ENCODE measurements around the gene ZBTB20. TPM values are rescaled to one million over a fixed set of nuclear protein-coding genes. Genes with fewer than 3 reads are reported as not detected.

Gene ZBTB20
- total RNA-seq, 4 donors from 2014 or later, result 4.1 to 41.8 (median 11.6) TPM

DNA sequence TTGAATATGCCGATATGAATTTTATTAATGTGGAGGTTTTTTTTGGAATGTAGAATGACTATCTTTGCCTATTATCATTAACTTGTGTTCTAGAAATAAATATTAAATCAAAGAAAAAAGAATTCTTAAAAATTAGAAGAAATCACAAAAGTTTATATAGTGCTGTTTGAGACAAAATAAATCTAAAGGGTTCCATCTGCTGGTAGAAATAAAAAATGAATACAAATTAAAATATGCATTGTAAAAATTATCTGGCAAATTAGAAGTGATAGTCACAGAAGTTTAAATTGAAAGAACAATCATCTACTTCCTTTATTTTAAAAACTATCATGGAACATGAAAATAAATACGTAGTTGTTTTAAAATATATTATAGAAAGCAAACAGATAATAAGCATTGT is 22.7 kb upstream of the ZBTB20 start:
- no peaks in the 10 kb centered on the region for H3K27me3 ChIP-seq
- no peak for DNase-seq
- H3K4me3 ChIP-seq, result no peak overlapping the region
- intact Hi-C loops (cut with DNase I), result no loop called here
- H3K4me1 ChIP-seq, result no peaks in the 10 kb centered on the region
- H3K27ac ChIP-seq, result no peak overlapping the region
- no peaks in the 10 kb centered on the region for H3K36me3 ChIP-seq
- no peak for TF ChIP-seq POLR2A (IDR thresholded peaks at IDR 0.05)
- TF ChIP-seq, protein P1, sequence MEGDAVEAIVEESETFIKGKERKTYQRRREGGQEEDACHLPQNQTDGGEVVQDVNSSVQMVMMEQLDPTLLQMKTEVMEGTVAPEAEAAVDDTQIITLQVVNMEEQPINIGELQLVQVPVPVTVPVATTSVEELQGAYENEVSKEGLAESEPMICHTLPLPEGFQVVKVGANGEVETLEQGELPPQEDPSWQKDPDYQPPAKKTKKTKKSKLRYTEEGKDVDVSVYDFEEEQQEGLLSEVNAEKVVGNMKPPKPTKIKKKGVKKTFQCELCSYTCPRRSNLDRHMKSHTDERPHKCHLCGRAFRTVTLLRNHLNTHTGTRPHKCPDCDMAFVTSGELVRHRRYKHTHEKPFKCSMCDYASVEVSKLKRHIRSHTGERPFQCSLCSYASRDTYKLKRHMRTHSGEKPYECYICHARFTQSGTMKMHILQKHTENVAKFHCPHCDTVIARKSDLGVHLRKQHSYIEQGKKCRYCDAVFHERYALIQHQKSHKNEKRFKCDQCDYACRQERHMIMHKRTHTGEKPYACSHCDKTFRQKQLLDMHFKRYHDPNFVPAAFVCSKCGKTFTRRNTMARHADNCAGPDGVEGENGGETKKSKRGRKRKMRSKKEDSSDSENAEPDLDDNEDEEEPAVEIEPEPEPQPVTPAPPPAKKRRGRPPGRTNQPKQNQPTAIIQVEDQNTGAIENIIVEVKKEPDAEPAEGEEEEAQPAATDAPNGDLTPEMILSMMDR (IDR thresholded peaks at IDR 0.05), result peak in 3 of 6 experiments; percentile 12 to 36 (median 31)
- 68 to 69% methylated on average over 2 of the region's 2 CpGs for WGBS, 2 donors
- no peaks in the 10 kb centered on the region for H3K9me3 ChIP-seq

DNA sequence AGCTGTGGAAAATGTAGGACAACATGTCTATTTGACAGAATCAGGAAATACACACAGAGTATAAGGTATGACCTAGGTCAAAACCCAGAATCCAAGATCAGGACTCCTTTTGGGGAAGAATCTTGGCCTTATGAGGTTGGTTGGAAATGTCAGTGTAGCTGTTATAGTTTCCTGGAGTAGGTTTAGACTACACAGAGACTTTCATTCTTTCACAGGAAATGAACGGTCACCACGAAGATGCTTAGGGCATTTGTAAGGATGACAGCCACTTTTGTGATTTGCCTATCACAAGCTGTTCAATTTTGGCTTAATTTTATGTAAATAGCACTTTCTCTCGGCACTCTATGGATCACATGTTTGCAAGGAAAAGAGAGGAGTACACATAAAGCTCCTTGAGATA is 18.6 kb upstream of the ZBTB20 start:
- Histone ChIP-seq H3K36me3 (no peaks in the 10 kb centered on the region), H3K27me3 (no peaks in the 10 kb centered on the region), H3K4me1 (no peaks in the 10 kb centered on the region), H3K9me3 (no peaks in the 10 kb centered on the region), H3K27ac (no peak overlapping the region), H3K4me3 (no peak overlapping the region)
- intact Hi-C loops (cut with DNase I), result no loop called here
- DNase-seq, result no peak
- TF ChIP-seq, protein P1 (IDR thresholded peaks at IDR 0.05), result no peak
- TF ChIP-seq POLR2A (IDR thresholded peaks at IDR 0.05), result no peak
- WGBS, 2 donors, result 68 to 81% methylated on average over 3 of the region's 3 CpGs

DNA sequence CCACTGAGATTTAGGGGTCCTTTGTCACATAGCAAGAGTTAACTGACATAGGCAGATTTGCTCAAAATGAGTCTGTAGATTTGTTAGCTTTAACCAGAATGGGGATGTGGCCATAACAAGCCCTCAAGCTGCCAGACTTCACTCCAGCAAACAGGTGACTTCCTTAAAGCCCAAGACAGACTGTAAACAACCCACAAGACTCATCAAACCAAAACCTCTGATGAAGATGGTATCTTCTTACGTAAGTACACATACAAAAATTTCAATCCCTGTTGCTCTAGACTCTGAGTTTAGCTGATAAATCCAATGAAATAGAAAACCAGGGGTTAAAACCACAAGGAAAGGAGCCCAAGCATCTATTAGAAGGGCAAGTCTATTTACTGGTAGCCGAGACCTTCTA is 18.2 kb upstream of the ZBTB20 start:
- Histone ChIP-seq H3K27ac (no peak overlapping the region), H3K4me1 (no peaks in the 10 kb centered on the region), H3K36me3 (no peaks in the 10 kb centered on the region), H3K27me3 (no peaks in the 10 kb centered on the region), H3K4me3 (no peak overlapping the region), H3K9me3 (no peaks in the 10 kb centered on the region)
- WGBS, 2 donors, result 90 to 100% methylated on average over 2 of the region's 2 CpGs
- intact Hi-C loops (cut with DNase I), result no loop called here
- no peak for DNase-seq
- TF ChIP-seq, protein P1 (IDR thresholded peaks at IDR 0.05), result no peak
- no peak for TF ChIP-seq POLR2A (IDR thresholded peaks at IDR 0.05)

DNA sequence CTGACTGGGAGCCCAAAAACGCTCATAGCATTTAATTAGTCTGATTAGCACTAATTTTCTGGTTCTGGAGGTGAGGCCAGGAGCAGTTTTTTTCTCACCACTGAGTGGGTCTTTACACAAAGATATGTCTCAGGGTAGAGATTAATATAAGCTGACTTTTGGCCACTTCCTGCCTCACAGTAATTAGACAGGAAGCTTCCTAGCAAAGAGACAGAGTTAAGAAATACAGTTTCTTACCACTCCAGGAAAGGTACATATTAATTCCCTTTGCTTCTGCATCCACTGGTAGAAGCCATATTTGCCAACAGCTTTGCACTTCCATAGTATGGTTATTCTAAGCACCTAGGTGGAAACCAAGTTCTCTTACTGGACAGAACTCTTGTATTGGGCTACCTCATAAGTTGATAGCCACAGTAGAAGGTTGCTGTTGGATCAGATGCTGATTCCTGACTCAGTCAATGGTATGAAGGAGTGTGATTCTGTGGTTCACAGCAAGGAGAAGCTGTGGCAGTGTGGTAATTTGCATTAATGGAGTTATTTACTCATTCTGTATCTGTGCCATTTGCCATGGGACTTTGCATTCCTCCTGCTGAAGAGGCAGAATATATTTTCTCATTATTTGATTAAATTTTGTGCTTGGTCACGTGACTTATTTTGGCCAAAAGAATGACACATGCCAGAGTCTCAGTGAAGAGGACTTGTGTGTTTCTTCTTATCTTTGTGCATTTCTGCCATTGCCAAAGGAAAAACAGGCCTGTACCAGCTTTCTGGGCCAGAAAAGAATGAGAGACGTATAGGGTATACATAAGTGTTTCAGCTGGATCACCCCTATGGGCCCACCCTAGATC is 17.5 kb upstream of the ZBTB20 start:
- no peaks in the 10 kb centered on the region for H3K9me3 ChIP-seq
- H3K27me3 ChIP-seq, result no peaks in the 10 kb centered on the region
- DNase-seq, result no peak
- H3K4me3 ChIP-seq, result no peak overlapping the region
- H3K27ac ChIP-seq, result peak overlapping the region in 1 of 4 donors; percentile 1
- intact Hi-C loops (cut with DNase I), result no loop called here
- WGBS, 2 donors, result 86 to 93% methylated on average over 3 of the region's 3 CpGs
- H3K4me1 ChIP-seq, result no peaks in the 10 kb centered on the region
- TF ChIP-seq POLR2A (IDR thresholded peaks at IDR 0.05), result no peak
- TF ChIP-seq, protein P1 (IDR thresholded peaks at IDR 0.05), result no peak
- H3K36me3 ChIP-seq, result no peaks in the 10 kb centered on the region

DNA sequence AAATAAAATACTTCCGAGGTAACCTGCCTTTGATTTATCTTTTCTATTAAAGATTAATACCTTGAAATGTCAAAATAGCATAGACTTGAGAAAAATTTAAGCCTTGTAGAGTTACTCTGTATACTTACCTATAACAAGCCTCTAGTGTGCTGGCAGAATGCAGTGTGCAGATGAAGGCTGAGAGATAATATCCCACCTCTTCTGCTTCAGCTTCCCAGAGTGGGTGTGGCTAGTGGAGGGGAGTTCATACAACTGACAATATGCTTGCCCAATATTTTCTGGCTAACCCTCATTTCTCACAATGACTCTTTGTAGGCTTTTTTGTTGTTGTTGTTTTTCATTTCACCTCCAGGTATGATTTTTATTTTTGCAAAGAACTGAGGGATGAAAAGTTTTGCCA is 15.7 kb upstream of the ZBTB20 start:
- TF ChIP-seq POLR2A (IDR thresholded peaks at IDR 0.05), result no peak
- TF ChIP-seq, protein P1 (IDR thresholded peaks at IDR 0.05), result no peak
- WGBS, 2 donors, result 80 to 90% methylated on average over 1 of the region's 1 CpG
- Histone ChIP-seq H3K27ac (no peak overlapping the region), H3K9me3 (no peaks in the 10 kb centered on the region), H3K4me3 (no peak overlapping the region), H3K27me3 (no peaks in the 10 kb centered on the region), H3K36me3 (no peaks in the 10 kb centered on the region), H3K4me1 (no peaks in the 10 kb centered on the region)
- no peak for DNase-seq
- intact Hi-C loops (cut with DNase I), result no loop called here
